ENCODE data around the gene OXCT1. TPM values are rescaled to one million over a fixed set of nuclear protein-coding genes. Genes with fewer than 3 reads are reported as not detected.
A peak's percentile ranks its signal among the peaks of the same experiment; 100 is the strongest.

OXCT1 gene
- total and polyA plus RNA-seq, 8 donors, result 1.8 to 8.2 (median 3.0) TPM

GRCh38 chr5:41796061-41796460, 74.2 kb downstream of the OXCT1 start:
- H3K27ac ChIP-seq, result no peak overlapping the region
- FAIRE-seq, result no peak

DNA sequence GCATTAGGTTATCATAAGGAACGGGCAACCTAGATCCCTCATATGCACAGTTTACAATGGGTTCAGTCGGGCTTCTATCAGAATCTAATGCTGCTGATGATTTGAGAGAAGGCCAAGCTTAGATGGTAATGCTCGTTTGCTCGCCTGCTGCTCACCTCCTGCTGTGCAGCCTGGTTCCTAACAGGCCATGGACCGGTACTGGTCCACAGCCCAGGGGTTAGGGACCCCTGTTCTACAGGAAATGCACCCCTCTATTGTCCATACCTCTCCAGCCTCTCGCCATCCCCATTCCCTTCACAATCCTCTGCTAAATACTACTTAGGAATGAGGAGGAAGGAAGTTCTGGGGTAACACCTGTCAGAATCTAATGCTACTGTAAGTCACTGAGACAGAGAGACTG, 75.1 kb downstream of the OXCT1 start:
- H3K9me3 ChIP-seq, result no peaks in the 10 kb centered on the region
- H3K4me1 ChIP-seq, result no peaks in the 10 kb centered on the region
- no peak for DNase-seq
- H3K27me3 ChIP-seq, result no peaks in the 10 kb centered on the region
- intact Hi-C loops (cut with DNase I), result no loop called here
- no peaks in the 10 kb centered on the region for H3K36me3 ChIP-seq
- no peak for TF ChIP-seq CTCF (IDR thresholded peaks at IDR 0.05)
- FAIRE-seq, result no peak
- H3K4me3 ChIP-seq, result no peak overlapping the region
- no peak overlapping the region for H3K27ac ChIP-seq
- ATAC-seq, result no peak
- WGBS, 2 donors, result 87 to 89% methylated on average over 6 of the region's 6 CpGs

More at GRCh38 chr5:41796061-41796460, 74.2 kb downstream of the OXCT1 start:
- TF ChIP-seq CTCF (IDR thresholded peaks at IDR 0.05), result no peak
- Histone ChIP-seq H3K36me3 (no peaks in the 10 kb centered on the region), H3K9me3 (no peaks in the 10 kb centered on the region), H3K4me1 (no peaks in the 10 kb centered on the region), H3K4me3 (no peak overlapping the region), H3K27me3 (no peaks in the 10 kb centered on the region)
- intact Hi-C loops (cut with DNase I), result no loop called here
- no peak for ATAC-seq
- no peak for DNase-seq

DNA sequence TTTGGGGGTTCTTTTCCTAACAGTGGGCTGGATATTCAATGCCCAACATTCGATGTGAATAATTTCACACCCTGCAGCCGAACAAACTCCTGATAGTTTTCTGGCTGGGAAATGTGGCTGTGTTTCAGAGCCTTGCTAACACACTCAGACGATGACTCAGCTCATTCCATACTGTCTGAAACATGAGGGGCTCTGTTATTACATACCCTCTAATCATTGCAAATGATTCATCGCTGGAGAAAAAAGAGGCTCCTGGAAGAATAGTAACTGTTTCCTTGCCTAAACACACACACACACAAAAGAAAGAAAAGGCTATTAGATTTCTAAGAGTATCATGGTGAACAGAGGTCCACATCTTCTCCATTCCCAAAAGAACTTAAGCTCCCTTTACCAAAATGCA, 75.8 kb downstream of the OXCT1 start:
- WGBS, 2 donors, result 59 to 61% methylated on average over 4 of the region's 4 CpGs
- FAIRE-seq (no peak), ATAC-seq (peak in 1 of 4 donors; percentile 70), DNase-seq (no peak)
- H3K27me3 ChIP-seq, result no peaks in the 10 kb centered on the region
- no peaks in the 10 kb centered on the region for H3K4me1 ChIP-seq
- no peak overlapping the region for H3K27ac ChIP-seq
- no peak overlapping the region for H3K4me3 ChIP-seq
- no peaks in the 10 kb centered on the region for H3K36me3 ChIP-seq
- intact Hi-C loops (cut with DNase I), result no loop called here
- TF ChIP-seq CTCF (IDR thresholded peaks at IDR 0.05), result no peak
- no peaks in the 10 kb centered on the region for H3K9me3 ChIP-seq

DNA sequence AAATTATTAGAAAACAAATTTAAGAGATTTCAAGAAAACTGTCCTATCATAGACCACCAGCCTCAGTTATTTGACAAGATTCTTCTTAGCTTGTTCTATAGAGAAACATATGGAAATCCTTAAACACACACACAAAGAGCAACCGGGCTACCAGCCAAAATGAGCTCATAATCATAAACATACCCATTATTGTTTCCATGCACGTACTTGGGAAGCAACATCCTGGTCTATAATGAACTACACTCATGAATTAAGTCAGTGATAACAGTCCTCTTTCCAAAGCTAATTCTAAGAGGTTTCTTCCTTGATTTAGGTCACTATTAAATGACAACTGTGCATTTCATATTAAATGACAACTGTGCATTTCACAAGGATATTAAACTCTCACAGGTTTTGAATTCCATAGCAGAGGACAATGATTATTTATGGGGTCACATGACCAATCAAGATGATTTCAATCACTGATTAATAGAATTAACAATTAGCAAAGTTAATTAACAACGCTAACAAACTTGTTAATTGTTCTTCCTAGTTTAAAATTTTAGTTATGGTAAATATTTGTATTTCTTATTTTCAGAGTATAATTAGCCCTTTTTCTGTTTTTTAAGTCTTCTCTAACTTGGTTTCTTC, 77.0 kb downstream of the OXCT1 start:
- 74 to 80% methylated on average over 3 of the region's 3 CpGs for WGBS, 2 donors
- Histone ChIP-seq H3K4me1 (no peaks in the 10 kb centered on the region), H3K9me3 (no peaks in the 10 kb centered on the region), H3K4me3 (no peak overlapping the region), H3K27ac (no peak overlapping the region), H3K36me3 (no peaks in the 10 kb centered on the region), H3K27me3 (no peaks in the 10 kb centered on the region)
- FAIRE-seq, result no peak
- intact Hi-C loops (cut with DNase I), result no loop called here
- TF ChIP-seq CTCF (IDR thresholded peaks at IDR 0.05), result no peak
- no peak for DNase-seq
- ATAC-seq, result no peak

DNA sequence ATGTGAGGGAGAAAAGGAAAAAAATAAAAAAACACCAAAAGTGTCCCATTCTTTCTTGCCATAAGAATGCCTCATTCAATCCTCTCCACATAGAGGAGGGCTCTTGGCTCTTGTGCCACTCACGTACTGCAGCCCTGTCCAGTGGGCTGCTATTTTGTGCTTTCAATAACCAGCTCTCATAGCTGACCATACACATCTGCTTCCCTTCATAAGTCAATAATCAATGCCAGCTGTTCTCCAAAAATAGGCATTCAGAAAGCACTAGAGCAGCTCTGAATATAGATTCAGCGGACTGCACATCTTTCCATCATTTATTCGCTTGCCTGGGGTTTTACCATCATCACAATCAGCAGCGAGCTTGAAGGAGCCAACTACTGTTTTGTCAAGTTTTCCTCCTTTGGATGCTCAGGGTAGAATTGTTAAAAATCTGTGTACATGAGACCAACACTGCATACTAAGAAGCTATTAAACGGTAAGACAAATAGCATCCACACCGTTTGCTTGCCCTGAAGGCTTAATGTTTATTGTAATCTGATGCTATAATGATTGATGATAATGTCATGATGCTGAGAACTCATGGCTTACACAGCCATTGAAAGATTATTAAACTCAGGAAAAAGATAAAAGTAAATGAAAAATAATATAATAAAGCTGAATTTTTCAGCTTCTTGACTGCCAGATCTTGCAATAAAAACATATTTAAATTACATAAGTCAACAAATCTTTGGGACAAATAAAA, 80.0 kb downstream of the OXCT1 start:
- H3K27me3 ChIP-seq, result no peaks in the 10 kb centered on the region
- no peaks in the 10 kb centered on the region for H3K4me1 ChIP-seq
- intact Hi-C loops (cut with DNase I), result no loop called here
- H3K27ac ChIP-seq, result no peak overlapping the region
- 74 to 78% methylated on average over 6 of the region's 6 CpGs for WGBS, 2 donors
- no peaks in the 10 kb centered on the region for H3K9me3 ChIP-seq
- H3K4me3 ChIP-seq, result no peak overlapping the region
- no peak for TF ChIP-seq CTCF (IDR thresholded peaks at IDR 0.05)
- no peak for ATAC-seq
- H3K36me3 ChIP-seq, result no peaks in the 10 kb centered on the region
- no peak for DNase-seq
- no peak for FAIRE-seq
